HG03060 (cell line): ENCODE measurements around the gene C9orf152.
"Not testable (repeated sequence)": the region's sequence is repeated elsewhere in the genome, so short reads cannot be mapped to it uniquely, and the experiment has no call there.

Experiments used
- ATAC-seq: cut with Tn5 transposase; IDR thresholded peaks from one replicate; pipeline ENCODE4 v1.9.1; 2021; ENCODE audit warnings: low read depth, moderate number of reproducible peaks; ENCODE audit not compliant: unreplicated experiment

The C9orf152 gene

DNA sequence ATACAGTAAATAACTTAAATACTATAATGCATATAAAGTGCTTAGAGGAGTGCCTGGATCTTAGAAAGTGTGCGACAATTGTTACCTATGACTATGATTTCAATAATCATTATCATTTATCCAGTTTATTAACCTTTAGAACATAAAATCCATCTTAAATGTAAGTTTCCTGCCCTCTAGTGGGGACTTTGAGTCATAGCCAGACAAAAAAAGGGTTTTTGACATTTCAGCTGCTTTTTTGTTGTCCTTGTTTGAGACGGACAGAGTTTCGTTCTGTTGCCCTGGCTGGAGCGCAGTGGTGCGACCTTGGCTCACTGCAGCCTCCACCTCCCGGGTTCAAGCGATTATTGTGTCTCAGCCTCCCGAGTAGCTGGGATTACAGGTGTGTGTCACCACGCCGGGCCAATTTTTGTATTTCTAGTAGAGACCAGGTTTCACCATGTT lies 9.7 kb upstream of the C9orf152 start:
- ATAC-seq, result no peak

- no peak for ATAC-seq
Observed at GRCh38 chr9:110214586-110215355, 6.8 kb upstream of the C9orf152 start.

- no peak for ATAC-seq
Observed at GRCh38 chr9:110214090-110214489, 6.1 kb upstream of the C9orf152 start.

DNA sequence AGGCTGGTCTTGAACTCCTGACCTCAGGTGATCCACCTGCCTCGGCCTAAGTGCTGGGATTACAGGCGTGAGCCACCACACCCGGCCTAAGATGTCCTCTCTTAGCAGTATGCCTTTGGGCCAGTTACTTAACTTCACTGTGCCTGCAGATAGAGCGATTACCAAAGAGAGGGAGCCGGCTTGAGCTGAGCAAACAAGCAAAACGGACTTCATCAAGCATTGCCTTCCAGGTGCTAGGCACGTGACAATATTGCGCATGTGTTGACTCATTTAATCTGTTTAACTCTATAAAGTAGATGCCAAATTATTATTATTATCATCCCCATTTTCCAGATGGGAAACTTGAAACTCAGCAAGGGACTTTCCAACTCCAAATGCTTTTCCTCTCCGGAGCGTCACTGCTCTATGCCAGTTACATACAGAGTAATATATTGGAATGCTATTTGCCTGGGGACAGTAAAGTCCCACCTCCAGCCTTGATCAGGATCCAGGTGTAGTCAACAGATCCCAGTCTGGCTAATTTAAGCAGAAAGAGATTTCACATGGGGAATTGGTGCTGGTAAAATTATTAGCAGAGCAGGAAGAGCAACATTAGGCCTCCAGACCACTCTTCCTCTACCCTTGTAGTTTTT lies 5.6 kb upstream of the C9orf152 start:
- ATAC-seq, result no peak

GRCh38 chr9:110207071-110207641 lies 803 bp downstream of the C9orf152 start:
- no peak for ATAC-seq

- no peak for ATAC-seq
Observed at GRCh38 chr9:110206389-110206788, 1.6 kb downstream of the C9orf152 start.

DNA sequence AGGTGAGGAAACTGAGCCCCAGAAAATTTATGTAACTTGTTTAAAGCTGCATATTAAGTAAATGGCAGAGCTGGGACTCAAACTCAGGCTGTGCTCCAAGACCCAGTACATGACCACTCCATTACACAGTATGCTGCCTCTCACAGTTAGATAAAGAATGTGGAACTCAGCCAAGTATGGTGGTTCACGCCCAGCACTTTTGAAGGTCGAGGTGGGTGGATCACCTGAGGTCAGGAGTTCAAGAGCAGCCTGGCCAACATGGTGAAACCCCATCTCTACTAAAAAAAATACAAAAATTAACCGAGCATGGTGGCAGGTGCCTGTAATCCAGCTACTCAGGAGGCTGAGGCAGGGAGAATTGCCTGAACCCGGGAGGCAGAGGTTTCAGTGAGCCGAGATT lies 2.3 kb downstream of the C9orf152 start:
- not testable (repeated sequence) for ATAC-seq

DNA sequence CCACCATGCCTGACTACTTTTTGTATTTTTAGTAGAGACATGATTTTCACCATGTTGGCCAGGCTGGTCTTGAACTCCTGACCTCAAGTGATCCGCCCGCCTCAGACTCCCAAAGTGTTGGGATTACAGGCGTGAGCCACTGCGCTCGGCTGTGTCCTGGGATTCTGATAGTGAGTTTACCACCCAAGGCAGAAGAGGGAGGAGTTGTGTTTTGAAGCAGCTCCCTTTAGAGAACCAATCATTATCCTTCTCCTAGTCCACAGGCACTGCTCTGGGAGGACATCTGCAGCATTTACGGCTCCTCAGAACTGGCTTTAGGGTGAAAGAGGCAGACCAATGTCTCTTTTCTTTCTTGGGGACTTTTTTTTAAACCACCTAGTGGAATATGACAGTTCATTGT lies 5.7 kb downstream of the C9orf152 start:
- ATAC-seq, result no peak

DNA sequence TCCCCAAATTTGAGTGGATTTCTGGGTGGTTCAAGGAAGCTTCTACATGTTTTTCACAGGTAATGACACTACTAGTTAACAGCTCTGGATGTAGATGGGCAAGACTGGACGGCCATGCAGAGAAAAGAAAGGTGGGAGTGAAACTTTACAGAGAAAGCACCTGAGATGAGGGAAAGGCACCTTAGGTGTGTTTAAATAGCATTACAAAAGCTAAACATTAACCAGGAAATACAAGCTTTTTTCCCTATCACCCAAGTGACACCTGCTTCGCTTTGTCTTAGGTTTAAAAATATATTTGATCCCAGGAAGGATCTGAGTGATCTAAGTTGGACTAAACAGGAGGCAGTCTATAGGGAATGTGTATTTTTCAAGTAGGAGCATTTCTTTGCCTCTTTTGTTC lies 8.3 kb downstream of the C9orf152 start:
- no peak for ATAC-seq

DNA sequence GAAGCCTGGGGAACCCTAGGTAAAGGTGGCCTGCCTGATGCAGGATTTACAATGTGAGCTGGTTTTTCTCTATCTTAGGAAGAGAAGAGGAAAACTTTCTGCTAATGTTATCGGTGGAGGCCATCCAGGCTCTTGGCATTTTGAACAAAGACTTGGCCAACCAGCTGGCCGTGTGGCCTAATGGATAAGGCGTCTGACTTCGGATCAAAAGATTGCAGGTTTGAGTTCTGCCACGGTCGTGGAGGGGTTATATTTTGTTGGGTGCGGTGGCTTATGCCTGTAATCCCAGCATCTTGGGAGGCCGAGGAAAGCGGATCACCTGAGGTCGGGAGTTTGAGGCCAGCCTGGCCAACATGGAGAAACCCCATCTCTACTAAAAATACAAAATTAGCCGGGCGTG lies 9.6 kb downstream of the C9orf152 start:
- ATAC-seq, result no peak

DNA sequence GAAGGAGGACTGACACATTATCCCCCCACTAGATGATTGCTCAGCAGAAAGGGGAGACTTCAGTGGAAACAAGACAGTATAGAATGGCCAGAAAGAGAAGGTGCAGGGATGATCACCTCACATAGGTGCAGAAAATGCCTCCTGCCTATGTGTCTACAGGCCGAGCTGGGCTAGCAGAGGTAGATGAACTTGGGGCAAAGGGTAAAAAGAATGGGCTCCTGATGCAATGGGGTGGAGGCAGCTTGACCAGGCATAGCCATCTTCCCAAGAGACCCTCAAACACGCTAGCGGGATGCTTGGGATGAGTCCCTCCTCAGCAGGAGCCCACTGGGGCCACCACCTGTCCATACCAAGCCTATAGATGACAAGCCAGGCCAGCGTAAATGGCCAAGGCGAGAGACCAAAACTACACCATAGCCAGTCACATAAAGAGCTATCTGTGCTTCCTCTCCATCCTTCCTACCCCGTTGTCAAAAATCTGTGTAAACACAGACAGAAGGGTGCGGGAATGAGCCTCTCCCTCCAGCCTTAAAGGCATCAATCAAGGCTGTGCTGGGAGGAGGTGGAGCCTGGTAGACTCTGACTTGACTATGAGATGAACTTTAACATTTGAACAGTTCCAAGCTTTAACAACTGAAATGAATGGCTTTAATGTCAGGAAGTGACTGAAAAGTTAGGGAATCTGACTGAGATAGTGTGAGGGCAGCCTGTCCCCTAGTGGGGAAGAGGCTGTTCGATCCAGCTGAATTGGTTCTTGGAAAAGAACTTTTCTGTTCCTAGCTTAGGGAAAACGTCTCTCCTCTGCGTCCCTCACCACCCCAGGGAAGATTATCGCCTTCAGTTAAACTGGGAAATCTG lies 10.4 kb downstream of the C9orf152 start:
- ATAC-seq, result no peak

DNA sequence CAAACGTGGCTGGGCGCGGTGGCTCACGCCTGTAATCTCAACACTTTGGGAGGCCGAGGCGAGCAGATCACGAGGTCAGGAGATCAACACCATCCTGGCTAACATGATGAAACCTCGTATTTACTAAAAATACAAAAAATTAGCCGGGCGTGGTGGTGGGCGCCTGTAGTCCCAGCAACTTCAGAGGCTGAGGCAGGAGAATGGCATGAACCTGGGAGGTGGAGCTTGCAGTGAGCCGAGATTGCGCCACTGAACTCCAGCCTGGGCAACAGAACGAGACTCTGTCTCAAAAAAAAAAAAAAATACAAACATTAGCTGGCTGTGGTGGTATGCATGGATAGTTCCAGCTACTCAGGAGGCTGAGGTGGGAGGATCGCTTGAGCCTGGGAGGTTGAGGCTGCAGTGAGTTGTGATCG lies 11.9 kb downstream of the C9orf152 start:
- not testable (repeated sequence) for ATAC-seq

DNA sequence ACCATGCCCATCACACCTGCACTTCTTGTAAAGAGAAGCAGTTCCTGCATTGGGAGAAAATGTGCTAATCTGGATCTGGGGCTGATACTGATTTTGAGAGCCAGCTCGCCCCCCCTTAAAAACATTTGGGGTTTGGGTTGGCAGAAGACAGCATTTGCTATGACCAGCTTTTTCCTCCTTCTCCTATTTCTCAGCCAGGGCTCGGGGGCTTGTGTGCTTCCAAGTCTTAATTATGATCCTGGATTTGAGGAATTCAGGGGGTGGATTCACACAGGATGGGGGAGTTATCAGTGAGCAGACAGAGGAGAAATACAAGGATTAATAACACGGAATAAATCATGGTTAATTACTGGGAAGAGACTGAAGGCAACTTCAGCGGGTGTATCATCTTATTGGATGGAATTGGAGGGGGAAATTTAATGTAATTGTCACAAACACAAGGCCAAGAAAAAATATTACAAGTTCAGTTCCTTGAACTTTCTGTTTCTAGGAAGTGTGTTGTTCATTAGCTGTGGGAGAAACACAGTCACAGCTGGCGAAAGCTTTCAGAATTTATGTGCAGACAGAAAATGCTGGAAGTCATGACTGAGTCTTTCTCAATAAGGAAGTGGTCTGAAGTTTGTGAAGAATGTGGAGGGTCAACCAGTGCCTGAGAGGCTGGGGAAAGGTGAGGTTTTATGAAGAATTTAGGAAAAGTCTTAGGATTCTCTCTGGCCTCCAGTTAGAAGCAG lies 15.3 kb downstream of the C9orf152 start:
- no peak for ATAC-seq

DNA sequence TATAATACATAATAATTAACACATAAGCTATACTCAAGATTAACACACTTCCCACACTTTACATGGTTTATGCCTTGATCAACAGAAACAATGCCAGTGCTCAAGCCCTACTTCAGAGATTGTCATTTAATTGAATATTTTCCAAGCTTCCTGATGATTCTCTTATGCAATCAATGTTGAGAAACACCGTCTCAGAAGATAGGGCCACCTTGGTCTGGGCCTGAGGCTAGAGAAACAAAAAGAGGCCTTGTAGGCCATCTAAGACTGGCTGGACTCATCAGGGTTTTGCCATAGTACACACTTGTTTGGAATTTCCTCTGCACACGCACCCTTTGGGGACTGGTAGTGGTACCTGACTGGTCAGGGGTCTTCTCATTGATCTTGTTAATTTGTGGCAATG lies 16.3 kb downstream of the C9orf152 start:
- no peak for ATAC-seq

DNA sequence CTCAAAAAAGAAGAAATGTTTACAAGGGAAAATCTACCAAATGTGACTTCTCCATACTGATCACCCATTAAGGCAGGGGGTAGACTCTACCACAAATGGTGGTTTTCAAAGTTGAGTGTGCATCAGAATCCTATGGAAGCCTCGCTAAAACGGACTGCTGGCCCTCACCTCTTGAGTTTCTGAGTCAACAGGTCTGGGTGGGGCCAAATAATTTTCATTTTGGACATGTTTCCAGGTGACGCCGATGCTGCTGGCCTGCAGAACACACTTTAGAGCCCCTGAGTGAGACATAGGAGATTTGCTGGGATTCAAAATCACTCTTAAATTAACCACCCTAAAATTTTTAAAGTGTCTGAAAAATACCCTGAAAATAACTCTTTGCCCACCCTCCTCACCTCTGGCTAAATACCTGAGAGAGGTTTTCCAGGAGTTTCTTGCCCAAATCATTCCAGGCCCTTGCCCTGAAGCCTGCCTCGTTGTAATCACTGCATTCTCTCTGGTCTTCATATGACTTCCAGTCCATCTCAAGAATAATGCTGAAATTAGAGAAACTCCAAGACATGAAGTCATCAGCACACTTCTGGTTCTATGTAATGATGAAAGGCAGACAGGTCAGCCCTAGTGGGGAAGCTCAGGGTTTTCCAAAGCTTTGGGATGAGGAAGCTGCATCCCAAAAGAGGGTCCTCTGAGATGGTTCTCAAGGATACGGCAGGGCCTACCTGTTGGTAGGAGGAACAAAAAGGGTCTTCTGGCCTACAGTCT lies 18.2 kb downstream of the C9orf152 start:
- no peak for ATAC-seq

GRCh38 chr9:110188991-110189390 lies 19.0 kb downstream of the C9orf152 start:
- no peak for ATAC-seq

- no peak for ATAC-seq
Observed at GRCh38 chr9:110188101-110188500, 19.9 kb downstream of the C9orf152 start.

GRCh38 chr9:110187126-110187525 lies 20.8 kb downstream of the C9orf152 start:
- no peak for ATAC-seq

- no peak for ATAC-seq
Observed at GRCh38 chr9:110186254-110186653, 21.7 kb downstream of the C9orf152 start.
